Ishikawa (cell line): Measurements from ENCODE around the gene SOCS1.

ENCODE experiments used
- CEBPB ChIP-seq: IDR thresholded peaks from 2 replicates; pipeline ENCODE4 v1.6.1; 2012
- MAX ChIP-seq: IDR thresholded peaks from 2 replicates; pipeline ENCODE4 v1.6.1; 2012
- REST ChIP-seq: IDR thresholded peaks from 2 replicates; pipeline ENCODE4 v1.6.1; 2012; ENCODE audit warnings: low read depth, mild to moderate bottlenecking
- TCF12 ChIP-seq: IDR thresholded peaks from 2 replicates; pipeline ENCODE4 v1.6.1; 2012; ENCODE audit warnings: low read depth
- TEAD4 ChIP-seq: IDR thresholded peaks from 2 replicates; pipeline ENCODE4 v1.6.1; 2012

GRCh38 chr16:11205754-11206581, 50.0 kb downstream of the SOCS1 start:
- TF ChIP-seq TEAD4 (no peak), MAX (no peak), CEBPB (no peak), TCF12 (no peak), REST (no peak)
